ENCODE results near the gene GSTK1.

Gene GSTK1

DNA sequence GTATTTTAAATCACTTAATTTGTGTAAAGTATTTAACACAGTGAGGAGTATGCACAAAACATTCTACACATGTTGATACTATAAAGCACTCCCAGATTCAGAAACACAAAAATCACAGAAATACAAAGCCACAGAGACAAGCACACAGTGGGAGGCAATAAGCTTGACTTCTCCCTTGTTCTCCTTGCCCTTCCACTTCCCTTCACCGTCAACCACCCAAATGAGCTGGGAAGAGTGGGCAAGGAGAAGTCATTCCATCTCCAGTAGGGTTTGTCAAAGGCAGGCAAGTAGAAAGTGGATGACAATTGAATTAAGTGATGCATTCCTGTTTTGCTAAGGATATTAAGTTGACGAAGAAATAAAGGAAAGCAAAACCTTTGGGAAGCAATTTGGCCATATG is 17.3 kb downstream of the GSTK1 start:
- no peak overlapping the region for H3K4me3 ChIP-seq (ENCODE audit: low read depth, low read length)
- TF ChIP-seq, protein P1, sequence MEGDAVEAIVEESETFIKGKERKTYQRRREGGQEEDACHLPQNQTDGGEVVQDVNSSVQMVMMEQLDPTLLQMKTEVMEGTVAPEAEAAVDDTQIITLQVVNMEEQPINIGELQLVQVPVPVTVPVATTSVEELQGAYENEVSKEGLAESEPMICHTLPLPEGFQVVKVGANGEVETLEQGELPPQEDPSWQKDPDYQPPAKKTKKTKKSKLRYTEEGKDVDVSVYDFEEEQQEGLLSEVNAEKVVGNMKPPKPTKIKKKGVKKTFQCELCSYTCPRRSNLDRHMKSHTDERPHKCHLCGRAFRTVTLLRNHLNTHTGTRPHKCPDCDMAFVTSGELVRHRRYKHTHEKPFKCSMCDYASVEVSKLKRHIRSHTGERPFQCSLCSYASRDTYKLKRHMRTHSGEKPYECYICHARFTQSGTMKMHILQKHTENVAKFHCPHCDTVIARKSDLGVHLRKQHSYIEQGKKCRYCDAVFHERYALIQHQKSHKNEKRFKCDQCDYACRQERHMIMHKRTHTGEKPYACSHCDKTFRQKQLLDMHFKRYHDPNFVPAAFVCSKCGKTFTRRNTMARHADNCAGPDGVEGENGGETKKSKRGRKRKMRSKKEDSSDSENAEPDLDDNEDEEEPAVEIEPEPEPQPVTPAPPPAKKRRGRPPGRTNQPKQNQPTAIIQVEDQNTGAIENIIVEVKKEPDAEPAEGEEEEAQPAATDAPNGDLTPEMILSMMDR (IDR thresholded peaks at IDR 0.05; ENCODE audit: borderline replicate concordance, insufficient read depth, low read depth, low read length) = no peak

DNA sequence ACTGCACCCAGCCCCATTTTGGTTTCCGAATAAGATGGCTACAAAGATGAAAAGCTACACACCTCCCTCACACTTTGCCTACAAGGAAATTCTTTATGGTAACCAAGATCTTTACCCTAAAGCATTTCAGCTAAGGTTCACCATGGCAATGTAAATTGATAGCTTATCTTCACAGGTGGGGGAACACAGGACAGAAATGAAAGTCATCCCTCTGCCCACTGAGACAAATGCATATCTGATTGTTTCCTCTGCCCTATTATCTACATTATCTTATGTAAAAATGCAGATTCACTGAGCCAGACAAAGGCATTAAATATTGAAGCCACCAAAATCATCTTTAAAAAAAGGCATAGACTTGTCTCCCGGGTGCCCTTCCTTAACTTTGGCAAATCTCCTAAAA is 18.3 kb downstream of the GSTK1 start:
- H3K4me3 ChIP-seq (ENCODE audit: low read depth, low read length) = no peak overlapping the region
- TF ChIP-seq, protein P1 (IDR thresholded peaks at IDR 0.05; ENCODE audit: borderline replicate concordance, insufficient read depth, low read depth, low read length) = no peak

DNA sequence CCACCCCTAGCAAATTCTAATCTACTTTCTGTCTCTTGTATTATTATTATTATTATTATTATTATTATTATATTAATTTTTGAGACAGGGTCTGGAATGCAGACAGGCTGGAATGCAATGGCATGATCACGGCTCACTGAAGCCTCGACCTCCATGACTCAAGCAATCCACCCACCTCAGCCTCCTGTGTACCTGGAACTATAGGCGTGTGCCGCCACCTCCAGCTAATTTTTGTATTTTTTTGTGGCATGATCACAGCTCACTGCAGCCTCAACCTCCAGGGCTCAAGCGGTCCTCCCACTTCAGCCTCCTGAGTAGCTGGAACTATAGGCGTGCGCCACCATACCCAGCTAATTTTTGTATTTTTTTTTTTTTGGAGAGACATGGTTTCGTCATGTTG is 18.9 kb downstream of the GSTK1 start:
- TF ChIP-seq, protein P1 (IDR thresholded peaks at IDR 0.05; ENCODE audit: borderline replicate concordance, insufficient read depth, low read depth, low read length) = no peak

DNA sequence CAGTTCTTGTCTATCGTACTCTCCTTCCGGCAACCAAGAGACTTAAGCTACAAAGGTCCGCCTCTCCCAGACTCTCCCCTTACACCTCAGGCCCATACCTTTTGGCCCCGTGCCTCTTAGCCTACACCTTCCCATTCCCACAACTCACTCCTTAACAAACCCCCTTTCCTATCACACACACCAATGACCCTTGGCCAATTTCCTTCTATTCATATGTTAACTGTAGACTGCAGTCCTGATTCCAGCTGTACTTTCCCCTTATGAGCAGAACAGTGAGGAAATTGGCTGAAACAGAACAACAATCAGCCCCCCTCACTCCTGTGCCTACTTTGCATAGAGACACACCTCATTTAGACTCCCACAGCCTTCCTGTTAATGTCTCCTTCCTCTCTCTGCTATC is 20.1 kb downstream of the GSTK1 start:
- no peak overlapping the region for H3K4me3 ChIP-seq (ENCODE audit: low read depth, low read length)
- TF ChIP-seq, protein P1 (IDR thresholded peaks at IDR 0.05; ENCODE audit: borderline replicate concordance, insufficient read depth, low read depth, low read length) = no peak

More for the DNA sequence above, 18.9 kb downstream of the GSTK1 start:
- no peak overlapping the region for H3K4me3 ChIP-seq (ENCODE audit: low read depth, low read length)

DNA sequence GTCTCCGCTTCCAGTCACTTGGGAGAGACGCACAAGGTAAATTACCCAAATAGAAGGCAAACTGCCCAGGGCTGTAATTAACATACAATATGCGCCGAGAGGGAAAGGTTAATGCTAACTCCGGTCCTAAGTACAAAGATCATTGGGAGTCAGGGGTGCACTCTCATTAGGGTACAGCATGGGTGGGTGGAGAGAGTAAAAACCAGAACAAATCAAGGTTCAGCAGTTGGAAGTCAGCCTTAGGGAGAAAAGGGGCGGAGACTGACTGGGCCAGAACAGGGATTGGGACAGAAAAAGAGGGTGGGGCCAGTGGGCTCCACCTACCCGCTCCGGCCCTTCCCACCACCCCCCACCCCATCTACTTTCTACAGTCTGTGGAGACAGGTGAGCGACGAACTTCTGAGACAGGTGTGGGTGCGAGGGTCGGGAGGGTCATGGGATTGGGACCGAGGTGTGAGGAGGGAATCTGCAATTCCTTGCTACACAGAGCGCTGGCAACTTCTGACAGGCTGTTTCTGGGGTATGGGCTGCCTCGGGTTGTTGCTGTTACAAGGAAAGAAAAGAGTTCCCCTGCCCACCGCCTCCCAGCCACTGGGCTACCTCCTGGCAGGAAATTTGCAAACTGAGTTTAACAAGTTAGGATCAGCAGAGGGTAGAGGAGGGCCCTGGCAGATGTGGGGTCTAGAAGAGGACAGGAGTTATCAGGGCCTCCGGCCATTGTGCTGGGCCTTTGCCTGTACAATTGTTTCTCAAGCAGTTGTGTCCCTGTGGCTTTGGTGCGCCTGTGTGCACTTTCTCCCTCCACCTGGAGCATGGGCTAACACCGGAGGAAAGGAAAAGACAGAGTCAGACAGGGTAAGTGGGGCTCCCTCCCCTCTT is 21.6 kb downstream of the GSTK1 start, which contains the start of gene TMEM139:
TSS of gene TMEM139 (plus strand) at position 368 of the 879 bp plus-strand sequence. CDS start 1,000 bp downstream, outside the sequence.
- TF ChIP-seq, protein P1 (IDR thresholded peaks at IDR 0.05; ENCODE audit: borderline replicate concordance, insufficient read depth, low read depth, low read length) = no peak
- no peak within 1 kb of the TSS for H3K4me3 ChIP-seq (ENCODE audit: low read depth, low read length)

DNA sequence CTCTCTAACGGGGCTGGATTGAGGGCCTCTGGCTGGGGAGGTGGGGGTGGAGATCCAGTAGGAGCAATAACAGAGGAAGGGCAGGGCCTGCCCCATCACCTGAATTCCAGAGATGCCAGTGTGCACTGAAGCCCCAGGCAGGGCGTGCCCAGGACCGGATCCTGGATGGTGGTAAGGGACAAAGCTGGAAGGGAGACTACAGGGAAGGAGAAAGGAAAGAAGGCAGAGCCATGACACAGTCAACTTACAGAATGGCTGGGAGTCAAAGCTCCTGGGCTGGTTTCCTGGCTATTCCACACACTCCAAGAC is 22.2 kb downstream of the GSTK1 start:
- TF ChIP-seq, protein P1 (IDR thresholded peaks at IDR 0.05; ENCODE audit: borderline replicate concordance, insufficient read depth, low read depth, low read length) = no peak
- H3K4me3 ChIP-seq (ENCODE audit: low read depth, low read length) = no peak overlapping the region

Data from GM12875 (cell line).